ENCODE measurements around the gene IGSF21. TPM values are rescaled to one million over a fixed set of nuclear protein-coding genes. Genes with fewer than 3 reads are reported as not detected.
A peak's percentile ranks its signal among the peaks of the same experiment; 100 is the strongest.
"Not testable (repeated sequence)": the region's sequence is repeated elsewhere in the genome, so short reads cannot be mapped to it uniquely, and the experiment has no call there.

IGSF21 gene
- polyA plus RNA-seq, 1 donor, result 0.54 TPM

DNA sequence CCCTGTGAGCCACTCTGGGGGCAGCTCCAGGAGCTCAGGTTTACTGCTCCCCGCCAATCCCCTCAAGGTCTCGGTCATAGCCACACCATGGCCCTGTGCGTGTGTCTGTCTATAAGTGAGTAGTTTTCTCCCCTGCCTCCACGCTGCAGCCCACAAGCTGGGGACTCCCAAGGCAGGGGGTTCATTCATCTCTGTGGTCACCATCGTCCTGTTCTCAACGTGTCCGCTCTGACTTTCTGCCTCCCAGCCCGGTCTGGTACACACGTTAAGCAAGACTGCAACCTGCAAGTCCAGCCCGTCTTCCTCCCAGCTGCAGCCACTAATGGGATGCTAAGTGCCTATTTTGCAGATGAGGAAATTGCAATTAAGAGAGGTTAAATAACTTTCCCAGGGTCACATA lies 49.8 kb downstream of the IGSF21 start:
- no CpG with 5 or more reads among the region's 10 CpGs for WGBS (ENCODE audit: insufficient coverage, low lambda C conversion rate)
- H3K9me3 ChIP-seq (ENCODE audit: control insufficient read depth, low read depth, low read length), result no peaks in the 10 kb centered on the region
- no peak for DNase-seq
- H3K4me1 ChIP-seq (ENCODE audit: control insufficient read depth, insufficient read depth, low read length), result no peaks in the 10 kb centered on the region
- H3K36me3 ChIP-seq (ENCODE audit: control insufficient read depth, insufficient read depth, low read length), result no peaks in the 10 kb centered on the region
- H3K27me3 ChIP-seq (ENCODE audit: control insufficient read depth, insufficient read depth, low read length), result no peaks in the 10 kb centered on the region
- no peak overlapping the region for H3K4me3 ChIP-seq (ENCODE audit: low read length)
- H3K27ac ChIP-seq (ENCODE audit: low read length), result no peak overlapping the region

DNA sequence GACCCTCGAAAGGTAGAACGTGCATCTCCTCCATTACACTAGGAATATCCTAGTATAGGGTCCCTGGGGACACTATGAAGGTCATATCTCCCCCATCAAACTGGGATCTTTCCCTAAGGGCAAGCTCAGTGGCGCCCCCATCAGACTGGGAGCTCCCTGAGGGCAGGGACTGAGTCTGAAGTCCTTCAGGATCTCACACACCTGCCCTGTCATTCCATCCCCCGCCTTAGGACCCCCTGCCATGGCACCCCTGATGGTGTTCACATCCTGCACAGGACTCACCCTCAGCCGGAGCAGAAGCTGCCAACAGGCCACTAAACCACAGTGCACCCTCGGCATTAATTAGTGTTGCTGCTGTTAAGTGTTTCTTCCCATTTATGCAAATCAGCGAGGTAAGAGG lies 50.4 kb downstream of the IGSF21 start:
- H3K27ac ChIP-seq (ENCODE audit: low read length), result no peak overlapping the region
- peaks cover 3% of the 10 kb centered on the region for H3K27me3 ChIP-seq (ENCODE audit: control insufficient read depth, insufficient read depth, low read length)
- no peak overlapping the region for H3K4me3 ChIP-seq (ENCODE audit: low read length)
- no peaks in the 10 kb centered on the region for H3K36me3 ChIP-seq (ENCODE audit: control insufficient read depth, insufficient read depth, low read length)
- no peaks in the 10 kb centered on the region for H3K9me3 ChIP-seq (ENCODE audit: control insufficient read depth, low read depth, low read length)
- WGBS (ENCODE audit: insufficient coverage, low lambda C conversion rate), result no CpG with 5 or more reads among the region's 7 CpGs
- H3K4me1 ChIP-seq (ENCODE audit: control insufficient read depth, insufficient read depth, low read length), result no peaks in the 10 kb centered on the region
- DNase-seq, result no peak

DNA sequence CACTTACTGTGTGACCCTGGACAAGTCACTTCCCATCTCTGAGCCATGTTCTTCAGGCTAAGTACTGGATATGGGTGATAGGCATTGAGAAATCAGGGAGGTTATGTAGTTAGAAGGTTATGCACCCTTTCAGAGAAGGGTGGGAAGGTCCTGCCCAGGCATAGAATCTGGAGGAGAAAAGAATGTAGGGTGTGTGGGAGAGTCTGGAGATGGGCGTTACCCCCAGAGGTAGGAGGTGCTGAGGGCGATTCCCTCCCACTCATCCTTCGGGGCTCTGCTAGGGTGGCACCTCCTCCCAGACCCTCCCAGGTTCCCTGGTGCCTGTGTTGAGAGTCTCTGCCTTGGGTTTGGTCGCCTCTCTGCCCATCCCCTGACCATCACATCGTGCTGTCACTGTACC lies 51.1 kb downstream of the IGSF21 start:
- WGBS (ENCODE audit: insufficient coverage, low lambda C conversion rate), result no CpG with 5 or more reads among the region's 5 CpGs
- DNase-seq, result no peak
- Histone ChIP-seq H3K27me3 (ENCODE audit: control insufficient read depth, insufficient read depth, low read length) (peaks cover 3% of the 10 kb centered on the region), H3K4me1 (ENCODE audit: control insufficient read depth, insufficient read depth, low read length) (no peaks in the 10 kb centered on the region), H3K4me3 (ENCODE audit: low read length) (no peak overlapping the region), H3K9me3 (ENCODE audit: control insufficient read depth, low read depth, low read length) (no peaks in the 10 kb centered on the region), H3K36me3 (ENCODE audit: control insufficient read depth, insufficient read depth, low read length) (no peaks in the 10 kb centered on the region), H3K27ac (ENCODE audit: low read length) (no peak overlapping the region)

DNA sequence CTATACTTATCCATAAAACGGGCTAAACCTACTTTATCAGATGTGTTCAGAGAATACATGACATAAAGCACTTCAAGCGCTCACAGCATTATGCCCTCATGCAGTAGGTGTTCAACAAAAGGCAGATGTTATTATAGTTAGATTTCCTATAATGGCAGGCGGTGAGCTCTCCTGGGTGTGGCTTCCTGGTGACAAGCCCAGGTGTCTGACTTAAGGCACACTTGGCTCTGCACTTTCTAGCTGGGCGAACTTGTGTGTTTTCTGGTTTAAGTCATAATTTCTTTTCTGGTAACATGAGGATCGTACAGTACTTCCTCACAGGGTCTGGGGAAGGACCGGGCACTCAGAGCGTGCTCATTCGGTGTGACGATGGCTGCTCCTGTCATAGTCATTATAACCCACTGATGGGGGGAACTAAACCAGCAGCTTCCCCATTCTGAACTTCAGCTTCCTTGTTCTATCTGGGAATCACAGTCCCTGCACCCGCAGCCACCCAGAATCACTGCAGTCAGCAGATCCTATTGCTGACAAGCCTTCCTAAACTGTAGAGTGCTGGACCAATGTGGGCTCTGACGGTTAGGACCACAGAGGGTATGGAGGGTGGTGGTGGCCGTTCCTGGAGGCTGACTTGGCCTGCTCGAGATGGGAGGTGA lies 52.8 kb downstream of the IGSF21 start:
- Histone ChIP-seq H3K4me1 (ENCODE audit: control insufficient read depth, insufficient read depth, low read length) (no peaks in the 10 kb centered on the region), H3K27me3 (ENCODE audit: control insufficient read depth, insufficient read depth, low read length) (peaks cover 3% of the 10 kb centered on the region), H3K36me3 (ENCODE audit: control insufficient read depth, insufficient read depth, low read length) (no peaks in the 10 kb centered on the region), H3K4me3 (ENCODE audit: low read length) (no peak overlapping the region), H3K27ac (ENCODE audit: low read length) (no peak overlapping the region), H3K9me3 (ENCODE audit: control insufficient read depth, low read depth, low read length) (no peaks in the 10 kb centered on the region)
- 80% methylated on average over 1 of the region's 13 CpGs for WGBS (ENCODE audit: insufficient coverage, low lambda C conversion rate)
- peak; percentile 8 to 11 for DNase-seq

DNA sequence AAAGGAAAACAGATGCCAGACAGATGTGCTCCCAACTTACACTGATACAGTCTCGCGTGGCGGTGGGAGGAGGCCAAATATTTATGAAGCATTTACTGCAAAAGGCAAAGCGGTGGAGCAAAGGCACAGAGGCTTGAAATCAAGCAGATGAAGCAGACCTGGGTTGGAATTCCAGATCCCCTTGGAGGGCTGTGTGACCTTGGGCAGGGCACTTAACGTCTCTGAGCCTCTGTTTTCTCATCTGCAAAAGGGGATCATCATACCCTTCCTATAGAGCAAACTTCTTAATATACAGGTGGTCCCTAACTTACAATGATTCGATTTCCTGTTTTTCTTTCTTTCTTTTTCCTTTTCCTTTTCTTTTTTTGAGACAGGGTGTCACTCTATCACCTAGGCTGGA lies 54.1 kb downstream of the IGSF21 start:
- H3K36me3 ChIP-seq (ENCODE audit: control insufficient read depth, insufficient read depth, low read length), result no peaks in the 10 kb centered on the region
- H3K27ac ChIP-seq (ENCODE audit: low read length), result no peak overlapping the region
- no peak for DNase-seq
- H3K4me1 ChIP-seq (ENCODE audit: control insufficient read depth, insufficient read depth, low read length), result no peaks in the 10 kb centered on the region
- H3K9me3 ChIP-seq (ENCODE audit: control insufficient read depth, low read depth, low read length), result no peaks in the 10 kb centered on the region
- H3K27me3 ChIP-seq (ENCODE audit: control insufficient read depth, insufficient read depth, low read length), result peaks cover 3% of the 10 kb centered on the region
- 70% methylated on average over 2 of the region's 6 CpGs for WGBS (ENCODE audit: insufficient coverage, low lambda C conversion rate)
- H3K4me3 ChIP-seq (ENCODE audit: low read length), result no peak overlapping the region

DNA sequence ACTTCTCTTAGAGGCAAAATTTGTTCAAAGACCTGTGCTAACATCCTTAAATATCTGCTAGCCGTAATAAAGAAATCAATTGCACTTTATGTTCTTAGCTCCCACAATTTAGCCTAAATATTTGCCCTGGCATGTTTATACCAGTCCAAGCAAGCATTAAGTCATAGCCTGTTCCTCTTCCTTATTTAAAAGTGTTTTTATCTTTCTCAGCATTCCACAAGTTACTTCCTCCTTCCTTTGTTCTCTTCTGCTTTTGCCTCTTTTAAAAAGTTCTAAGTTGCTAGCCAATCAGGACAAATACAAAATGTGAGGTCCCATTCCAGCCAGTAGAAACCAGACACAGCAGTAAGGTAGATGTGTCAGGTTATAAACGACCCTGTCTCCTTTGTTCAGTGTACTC lies 58.0 kb downstream of the IGSF21 start:
- not testable (repeated sequence) for H3K4me3 ChIP-seq (ENCODE audit: low read length); H3K36me3 ChIP-seq (ENCODE audit: control insufficient read depth, insufficient read depth, low read length); H3K9me3 ChIP-seq (ENCODE audit: control insufficient read depth, low read depth, low read length); H3K27ac ChIP-seq (ENCODE audit: low read length); H3K27me3 ChIP-seq (ENCODE audit: control insufficient read depth, insufficient read depth, low read length); H3K4me1 ChIP-seq (ENCODE audit: control insufficient read depth, insufficient read depth, low read length); DNase-seq
- 33% methylated on average over 1 of the region's 2 CpGs for WGBS (ENCODE audit: insufficient coverage, low lambda C conversion rate)

DNA sequence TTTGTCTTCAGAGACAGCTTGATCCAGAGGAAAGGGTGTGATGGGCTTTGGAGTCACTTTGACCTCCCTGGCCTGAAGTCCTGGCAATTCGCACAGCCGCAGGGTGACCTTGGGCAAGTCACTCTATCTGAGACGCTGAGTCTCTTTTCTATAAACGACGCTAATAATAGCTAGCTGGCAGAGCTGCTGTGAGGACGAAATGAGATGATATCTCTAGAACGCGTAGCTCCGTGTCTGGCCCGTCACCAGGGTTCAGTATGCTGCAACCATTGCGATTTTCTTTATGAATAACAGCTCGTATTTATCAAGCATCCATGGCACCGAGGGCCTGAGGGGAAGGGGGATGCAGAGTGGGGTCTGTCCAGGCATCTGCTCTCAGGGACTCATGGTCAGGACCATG lies 58.7 kb downstream of the IGSF21 start:
- Histone ChIP-seq H3K36me3 (ENCODE audit: control insufficient read depth, insufficient read depth, low read length) (no peaks in the 10 kb centered on the region), H3K27ac (ENCODE audit: low read length) (no peak overlapping the region), H3K9me3 (ENCODE audit: control insufficient read depth, low read depth, low read length) (no peaks in the 10 kb centered on the region), H3K4me1 (ENCODE audit: control insufficient read depth, insufficient read depth, low read length) (no peaks in the 10 kb centered on the region), H3K4me3 (ENCODE audit: low read length) (no peak overlapping the region), H3K27me3 (ENCODE audit: control insufficient read depth, insufficient read depth, low read length) (peaks cover 3% of the 10 kb centered on the region)
- no peak for DNase-seq
- no CpG with 5 or more reads among the region's 13 CpGs for WGBS (ENCODE audit: insufficient coverage, low lambda C conversion rate)

DNA sequence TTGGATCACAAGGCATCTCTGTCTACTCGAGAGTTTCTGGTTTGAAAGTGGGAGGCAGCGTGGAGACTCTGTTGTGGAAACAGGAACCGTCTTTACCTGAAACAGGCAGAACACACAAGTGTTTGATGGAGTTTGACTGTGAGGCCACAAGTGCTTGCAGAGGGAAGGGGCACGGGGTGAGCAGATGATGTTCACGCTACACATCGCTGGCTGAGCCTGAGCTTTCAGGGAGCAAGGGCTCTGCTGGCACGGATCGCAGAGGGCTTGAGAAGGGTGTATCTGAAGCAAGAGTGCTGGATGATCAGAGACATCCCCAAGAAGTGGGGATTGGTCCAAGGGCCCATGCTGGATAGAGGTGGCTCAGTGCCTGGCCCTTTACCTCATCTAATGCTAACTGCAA lies 59.3 kb downstream of the IGSF21 start:
- no peaks in the 10 kb centered on the region for H3K36me3 ChIP-seq (ENCODE audit: control insufficient read depth, insufficient read depth, low read length)
- H3K4me3 ChIP-seq (ENCODE audit: low read length), result no peak overlapping the region
- no CpG with 5 or more reads among the region's 8 CpGs for WGBS (ENCODE audit: insufficient coverage, low lambda C conversion rate)
- peaks cover 3% of the 10 kb centered on the region for H3K27me3 ChIP-seq (ENCODE audit: control insufficient read depth, insufficient read depth, low read length)
- no peaks in the 10 kb centered on the region for H3K9me3 ChIP-seq (ENCODE audit: control insufficient read depth, low read depth, low read length)
- H3K4me1 ChIP-seq (ENCODE audit: control insufficient read depth, insufficient read depth, low read length), result no peaks in the 10 kb centered on the region
- no peak overlapping the region for H3K27ac ChIP-seq (ENCODE audit: low read length)
- DNase-seq, result no peak

DNA sequence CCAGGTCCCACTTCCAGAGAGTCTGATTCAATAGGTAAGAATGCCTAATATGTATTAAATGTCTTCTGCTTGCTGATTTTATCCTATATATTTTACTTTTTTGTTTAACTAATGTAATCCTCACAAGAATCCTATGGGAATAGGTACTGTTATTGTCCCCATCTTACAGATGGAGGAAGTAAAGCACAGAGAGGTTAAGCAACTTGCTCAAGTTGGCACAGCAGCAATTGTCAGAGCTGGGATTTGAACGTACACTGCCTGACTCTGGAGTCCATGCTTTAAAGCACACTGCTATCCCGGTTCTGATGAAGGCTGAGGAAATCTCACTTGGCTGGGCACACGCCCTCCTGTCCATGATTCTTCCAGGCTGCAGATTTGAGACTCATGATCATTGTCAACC lies 62.8 kb downstream of the IGSF21 start:
- H3K27me3 ChIP-seq (ENCODE audit: control insufficient read depth, insufficient read depth, low read length), result peaks cover 5% of the 10 kb centered on the region
- no peak for DNase-seq
- WGBS (ENCODE audit: insufficient coverage, low lambda C conversion rate), result no CpG with 5 or more reads among the region's 3 CpGs
- no peaks in the 10 kb centered on the region for H3K9me3 ChIP-seq (ENCODE audit: control insufficient read depth, low read depth, low read length)
- H3K4me3 ChIP-seq (ENCODE audit: low read length), result no peak overlapping the region
- no peak overlapping the region for H3K27ac ChIP-seq (ENCODE audit: low read length)
- no peaks in the 10 kb centered on the region for H3K4me1 ChIP-seq (ENCODE audit: control insufficient read depth, insufficient read depth, low read length)
- H3K36me3 ChIP-seq (ENCODE audit: control insufficient read depth, insufficient read depth, low read length), result no peaks in the 10 kb centered on the region

DNA sequence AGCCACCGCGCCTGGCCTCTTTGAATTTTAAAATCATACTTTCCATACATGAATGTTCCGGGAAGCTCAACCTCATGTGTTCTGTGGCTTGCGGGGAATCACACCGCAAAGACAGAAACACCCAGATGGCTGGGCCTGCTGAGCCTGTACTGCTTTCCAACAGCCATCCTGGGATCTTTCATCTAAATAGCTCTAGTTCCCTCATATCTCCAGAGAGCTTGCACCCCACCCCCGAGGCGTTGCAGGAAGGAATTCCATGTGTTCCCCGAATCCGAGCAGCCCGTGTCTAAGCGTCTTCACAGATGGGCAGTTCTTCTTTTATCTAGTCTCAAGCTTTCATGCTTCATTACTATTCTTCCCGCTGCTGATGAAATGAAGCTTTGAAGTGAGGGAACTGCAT lies 66.4 kb downstream of the IGSF21 start:
- Histone ChIP-seq H3K27me3 (ENCODE audit: control insufficient read depth, insufficient read depth, low read length) (peaks cover 25% of the 10 kb centered on the region), H3K27ac (ENCODE audit: low read length) (no peak overlapping the region)
- 100% methylated on average over 1 of the region's 12 CpGs for WGBS (ENCODE audit: insufficient coverage, low lambda C conversion rate)

DNA sequence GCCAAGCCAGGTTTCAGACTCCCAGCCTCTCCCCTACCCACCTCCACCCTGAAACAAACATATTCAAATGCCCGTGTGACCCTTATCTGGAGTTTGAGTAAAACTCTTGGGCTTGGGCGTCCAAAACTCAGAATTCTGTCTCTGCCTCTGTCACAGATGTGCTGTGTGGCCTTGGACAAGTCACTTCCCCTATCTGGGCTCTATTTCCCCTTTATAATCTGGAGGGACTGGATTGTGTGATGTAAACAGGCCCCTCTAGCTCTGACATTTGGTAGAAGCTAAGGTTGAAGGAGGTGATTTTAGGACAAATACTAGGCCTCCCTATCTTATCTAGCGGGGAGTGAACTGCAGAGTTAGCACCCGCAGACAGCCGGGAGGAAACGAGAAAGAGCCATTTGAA lies 67.5 kb downstream of the IGSF21 start:
- DNase-seq, result no peak
- no peaks in the 10 kb centered on the region for H3K36me3 ChIP-seq (ENCODE audit: control insufficient read depth, insufficient read depth, low read length)
- H3K9me3 ChIP-seq (ENCODE audit: control insufficient read depth, low read depth, low read length), result no peaks in the 10 kb centered on the region
- H3K4me3 ChIP-seq (ENCODE audit: low read length), result no peak overlapping the region
- no peaks in the 10 kb centered on the region for H3K4me1 ChIP-seq (ENCODE audit: control insufficient read depth, insufficient read depth, low read length)
- H3K27me3 ChIP-seq (ENCODE audit: control insufficient read depth, insufficient read depth, low read length), result peaks cover 27% of the 10 kb centered on the region
- no peak overlapping the region for H3K27ac ChIP-seq (ENCODE audit: low read length)
- WGBS (ENCODE audit: insufficient coverage, low lambda C conversion rate), result 17% methylated on average over 1 of the region's 6 CpGs

More for the DNA sequence above, 66.4 kb downstream of the IGSF21 start:
- no peak overlapping the region for H3K4me3 ChIP-seq (ENCODE audit: low read length)
- DNase-seq, result no peak
- no peaks in the 10 kb centered on the region for H3K36me3 ChIP-seq (ENCODE audit: control insufficient read depth, insufficient read depth, low read length)
- no peaks in the 10 kb centered on the region for H3K9me3 ChIP-seq (ENCODE audit: control insufficient read depth, low read depth, low read length)
- no peaks in the 10 kb centered on the region for H3K4me1 ChIP-seq (ENCODE audit: control insufficient read depth, insufficient read depth, low read length)

Measured in large intestine (tissue), 3 donors.